HFF-Myc (cell line): ENCODE results near the gene CA12.

ENCODE experiments used
- DNase-seq: peaks from one replicate; pipeline ENCODE4 v3.0.0-alpha.2; 2011; ENCODE audit warnings: low read depth; ENCODE audit errors: extremely low read depth
- H3K4me3 ChIP-seq: replicated peaks from 2 replicates; pipeline ENCODE4 v1.5.1; 2011; ENCODE audit warnings: low read depth, mild to moderate bottlenecking, control low read depth, low read length
- TF ChIP-seq, protein P1 (sequence below): IDR thresholded peaks from 2 replicates; pipeline ENCODE4 v1.5.1; 2012; ENCODE audit warnings: mild to moderate bottlenecking, low read depth, low read length, control low read depth; ENCODE audit errors: missing control alignments

Gene CA12

DNA sequence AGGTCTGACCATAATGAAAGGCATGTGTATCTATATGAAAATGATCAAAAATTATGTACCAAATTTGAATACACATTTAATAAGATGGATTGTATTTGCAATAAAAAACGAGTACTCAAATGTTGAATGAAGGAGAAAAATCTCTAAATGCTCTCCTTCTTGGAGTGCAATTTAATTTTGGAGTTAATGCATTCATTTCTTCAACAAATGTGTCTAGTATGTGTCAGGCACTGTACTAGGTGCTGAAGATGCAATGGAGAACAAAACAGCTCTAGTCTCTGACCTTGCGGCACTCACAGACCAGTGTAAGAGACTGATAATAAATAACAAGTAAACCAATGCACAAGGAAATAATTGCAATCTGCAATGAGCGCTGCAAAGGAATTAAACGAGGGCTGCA lies 28.8 kb downstream of the CA12 start:
- no peak for DNase-seq
- H3K4me3 ChIP-seq, result no peak overlapping the region
- TF ChIP-seq, protein P1, sequence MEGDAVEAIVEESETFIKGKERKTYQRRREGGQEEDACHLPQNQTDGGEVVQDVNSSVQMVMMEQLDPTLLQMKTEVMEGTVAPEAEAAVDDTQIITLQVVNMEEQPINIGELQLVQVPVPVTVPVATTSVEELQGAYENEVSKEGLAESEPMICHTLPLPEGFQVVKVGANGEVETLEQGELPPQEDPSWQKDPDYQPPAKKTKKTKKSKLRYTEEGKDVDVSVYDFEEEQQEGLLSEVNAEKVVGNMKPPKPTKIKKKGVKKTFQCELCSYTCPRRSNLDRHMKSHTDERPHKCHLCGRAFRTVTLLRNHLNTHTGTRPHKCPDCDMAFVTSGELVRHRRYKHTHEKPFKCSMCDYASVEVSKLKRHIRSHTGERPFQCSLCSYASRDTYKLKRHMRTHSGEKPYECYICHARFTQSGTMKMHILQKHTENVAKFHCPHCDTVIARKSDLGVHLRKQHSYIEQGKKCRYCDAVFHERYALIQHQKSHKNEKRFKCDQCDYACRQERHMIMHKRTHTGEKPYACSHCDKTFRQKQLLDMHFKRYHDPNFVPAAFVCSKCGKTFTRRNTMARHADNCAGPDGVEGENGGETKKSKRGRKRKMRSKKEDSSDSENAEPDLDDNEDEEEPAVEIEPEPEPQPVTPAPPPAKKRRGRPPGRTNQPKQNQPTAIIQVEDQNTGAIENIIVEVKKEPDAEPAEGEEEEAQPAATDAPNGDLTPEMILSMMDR, result no peak

GRCh38 chr15:63351170-63351569 lies 30.5 kb downstream of the CA12 start:
- no peak overlapping the region for H3K4me3 ChIP-seq
- DNase-seq, result no peak
- TF ChIP-seq, protein P1, result no peak

DNA sequence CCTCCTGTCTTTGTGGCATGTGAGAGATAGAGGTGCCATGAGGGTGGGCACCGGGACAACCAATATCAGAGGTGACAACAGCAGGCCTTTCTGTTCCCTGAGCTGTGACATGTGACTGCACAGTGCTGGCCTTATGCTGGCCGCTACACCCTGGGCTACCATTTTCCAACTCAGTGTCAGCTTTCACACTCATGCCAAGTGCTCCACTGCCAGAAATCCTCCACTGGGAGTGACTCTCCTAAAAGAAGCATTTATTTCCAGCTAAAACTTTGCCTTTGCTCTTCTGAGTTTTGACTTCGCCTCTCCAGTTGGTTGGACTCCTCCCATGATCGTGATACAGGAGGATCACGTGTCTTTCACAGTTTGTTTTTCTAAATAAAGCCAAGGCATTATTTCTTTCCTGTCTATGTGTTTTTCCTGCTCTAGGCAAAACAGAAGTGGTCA lies 31.4 kb downstream of the CA12 start:
- TF ChIP-seq, protein P1, result no peak
- H3K4me3 ChIP-seq, result no peak overlapping the region
- DNase-seq, result no peak

DNA sequence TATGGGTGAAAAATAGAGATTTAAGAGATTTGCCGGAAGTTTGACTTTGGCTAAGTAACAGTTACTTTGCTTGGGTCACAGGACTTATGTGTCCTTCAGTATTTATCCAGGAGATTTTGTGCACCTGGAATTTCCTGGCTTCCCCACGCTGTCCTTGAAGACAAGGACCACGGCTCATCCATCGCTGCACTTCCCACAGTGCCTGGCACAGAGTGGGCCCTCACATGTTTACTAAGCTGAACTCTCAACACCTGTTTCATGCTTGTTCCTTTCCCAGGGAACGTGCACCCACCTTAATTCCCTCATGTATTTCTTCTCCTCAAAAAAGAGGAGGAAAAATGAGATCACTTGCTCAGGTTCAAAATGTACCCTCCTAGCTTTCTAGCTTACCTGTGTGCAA lies 32.0 kb downstream of the CA12 start:
- no peak for DNase-seq
- H3K4me3 ChIP-seq, result no peak overlapping the region
- TF ChIP-seq, protein P1, result no peak

DNA sequence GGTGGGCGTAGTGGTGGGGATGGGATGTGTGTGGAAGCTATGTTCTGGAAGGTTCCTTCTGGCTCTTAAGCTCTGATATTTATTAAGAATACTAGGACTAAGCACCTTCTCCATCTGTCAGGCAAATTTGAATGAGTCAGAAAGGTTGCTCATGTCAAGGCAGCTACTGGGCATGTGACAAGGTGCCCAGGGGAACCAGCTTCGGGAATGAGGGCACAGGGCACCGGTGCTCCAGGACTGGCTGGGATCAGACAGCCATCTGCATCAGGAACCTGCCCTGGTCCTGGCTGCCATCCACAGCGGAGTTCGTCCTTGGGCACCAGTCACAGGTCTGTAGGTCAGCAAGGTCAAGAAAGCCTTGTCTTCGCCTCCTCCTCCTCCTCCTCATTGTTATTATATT lies 32.5 kb downstream of the CA12 start:
- DNase-seq, result no peak
- TF ChIP-seq, protein P1, result no peak
- no peak overlapping the region for H3K4me3 ChIP-seq

- no peak for DNase-seq
- H3K4me3 ChIP-seq, result no peak overlapping the region
- TF ChIP-seq, protein P1, result no peak
Observed at GRCh38 chr15:63348392-63348791, 33.3 kb downstream of the CA12 start.
